Erythroblast (primary cell): ENCODE data around the gene CCM2.

Experiments used
- GATA1 ChIP-seq: IDR thresholded peaks from 2 replicates; pipeline ENCODE4 v1.6.1; 2011; ENCODE audit warnings: low read depth, mild to moderate bottlenecking, control low read depth, low read length, moderate library complexity
- POLR2A ChIP-seq: IDR thresholded peaks from 2 replicates; pipeline ENCODE4 v1.6.1; 2011; ENCODE audit warnings: mild to moderate bottlenecking, low read length

DNA sequence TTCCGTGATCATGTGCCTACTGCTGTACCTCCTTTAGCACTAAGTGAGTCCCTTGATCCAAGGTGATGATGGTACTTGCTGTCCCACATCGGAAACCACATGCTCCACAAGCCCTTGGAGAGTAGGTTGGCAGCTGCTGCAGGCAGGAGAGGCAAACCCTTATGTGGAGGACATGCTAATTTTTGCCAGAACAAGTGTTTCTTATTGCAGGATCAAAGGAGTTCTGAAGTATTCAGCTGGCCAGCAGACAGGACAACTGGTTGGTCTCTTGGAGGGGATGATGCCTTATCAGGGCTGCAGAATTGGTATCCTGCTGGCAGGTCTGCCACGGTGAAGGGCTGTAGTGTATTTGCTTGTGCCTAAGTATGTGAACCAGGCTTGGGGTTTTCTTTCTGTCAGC is 52.0 kb downstream of the CCM2 start:
- TF ChIP-seq POLR2A (no peak), GATA1 (no peak)
